Measurements from ENCODE around the gene TSSK3.

DNA sequence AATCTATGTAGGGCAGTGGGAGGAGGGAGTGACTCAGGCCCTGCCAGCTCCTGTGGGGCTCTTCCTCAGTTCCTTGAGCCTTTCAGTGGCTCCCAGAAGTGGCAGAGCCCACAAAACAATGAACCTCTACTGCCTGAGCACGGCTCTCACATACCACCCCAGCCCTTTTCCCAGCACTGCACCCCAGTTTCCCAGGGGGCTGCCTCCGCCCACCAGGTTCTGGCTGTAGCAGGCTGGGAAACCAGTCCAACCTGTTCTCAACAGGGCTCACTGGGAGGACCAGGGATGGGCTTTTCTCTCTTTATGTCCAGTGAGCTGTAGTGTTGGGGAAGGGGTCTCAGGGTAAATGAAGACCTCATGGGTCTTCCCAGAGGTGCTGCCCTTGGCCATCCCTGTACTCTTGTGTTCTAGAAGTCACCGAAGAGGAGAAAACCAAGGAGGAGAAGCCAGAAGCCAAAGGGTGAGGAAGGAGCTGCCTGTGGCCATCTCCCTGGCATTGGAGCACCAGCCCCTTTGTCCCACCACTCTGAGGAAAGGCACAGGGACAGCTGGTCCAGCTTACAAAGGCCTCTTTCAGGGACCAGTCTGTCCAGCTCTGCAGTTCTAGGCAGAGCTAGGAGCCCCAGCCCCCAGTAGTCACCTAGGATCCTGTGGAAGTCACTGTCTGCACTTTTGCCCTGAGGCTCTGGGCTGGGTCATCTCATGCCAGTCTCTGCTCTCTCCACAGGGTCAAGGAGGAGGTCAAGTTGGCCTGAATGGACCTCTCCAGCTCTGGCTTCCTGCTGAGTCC is 29.9 kb upstream of the TSSK3 start:
- TF ChIP-seq, protein P1, sequence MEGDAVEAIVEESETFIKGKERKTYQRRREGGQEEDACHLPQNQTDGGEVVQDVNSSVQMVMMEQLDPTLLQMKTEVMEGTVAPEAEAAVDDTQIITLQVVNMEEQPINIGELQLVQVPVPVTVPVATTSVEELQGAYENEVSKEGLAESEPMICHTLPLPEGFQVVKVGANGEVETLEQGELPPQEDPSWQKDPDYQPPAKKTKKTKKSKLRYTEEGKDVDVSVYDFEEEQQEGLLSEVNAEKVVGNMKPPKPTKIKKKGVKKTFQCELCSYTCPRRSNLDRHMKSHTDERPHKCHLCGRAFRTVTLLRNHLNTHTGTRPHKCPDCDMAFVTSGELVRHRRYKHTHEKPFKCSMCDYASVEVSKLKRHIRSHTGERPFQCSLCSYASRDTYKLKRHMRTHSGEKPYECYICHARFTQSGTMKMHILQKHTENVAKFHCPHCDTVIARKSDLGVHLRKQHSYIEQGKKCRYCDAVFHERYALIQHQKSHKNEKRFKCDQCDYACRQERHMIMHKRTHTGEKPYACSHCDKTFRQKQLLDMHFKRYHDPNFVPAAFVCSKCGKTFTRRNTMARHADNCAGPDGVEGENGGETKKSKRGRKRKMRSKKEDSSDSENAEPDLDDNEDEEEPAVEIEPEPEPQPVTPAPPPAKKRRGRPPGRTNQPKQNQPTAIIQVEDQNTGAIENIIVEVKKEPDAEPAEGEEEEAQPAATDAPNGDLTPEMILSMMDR (IDR thresholded peaks at IDR 0.05): no peak
- no peak for TF ChIP-seq EZH2 (IDR thresholded peaks at IDR 0.05; ENCODE audit: borderline replicate concordance, insufficient read depth, low read depth, low read length, poor library complexity, severe bottlenecking)

Measured in B cell (primary cell).